ENCODE measurements around the gene TSC2. TPM values are rescaled to one million over a fixed set of nuclear protein-coding genes. Genes with fewer than 3 reads are reported as not detected.

TSC2 gene
- polyA plus RNA-seq, 1 experiment, result 35.9 TPM

DNA sequence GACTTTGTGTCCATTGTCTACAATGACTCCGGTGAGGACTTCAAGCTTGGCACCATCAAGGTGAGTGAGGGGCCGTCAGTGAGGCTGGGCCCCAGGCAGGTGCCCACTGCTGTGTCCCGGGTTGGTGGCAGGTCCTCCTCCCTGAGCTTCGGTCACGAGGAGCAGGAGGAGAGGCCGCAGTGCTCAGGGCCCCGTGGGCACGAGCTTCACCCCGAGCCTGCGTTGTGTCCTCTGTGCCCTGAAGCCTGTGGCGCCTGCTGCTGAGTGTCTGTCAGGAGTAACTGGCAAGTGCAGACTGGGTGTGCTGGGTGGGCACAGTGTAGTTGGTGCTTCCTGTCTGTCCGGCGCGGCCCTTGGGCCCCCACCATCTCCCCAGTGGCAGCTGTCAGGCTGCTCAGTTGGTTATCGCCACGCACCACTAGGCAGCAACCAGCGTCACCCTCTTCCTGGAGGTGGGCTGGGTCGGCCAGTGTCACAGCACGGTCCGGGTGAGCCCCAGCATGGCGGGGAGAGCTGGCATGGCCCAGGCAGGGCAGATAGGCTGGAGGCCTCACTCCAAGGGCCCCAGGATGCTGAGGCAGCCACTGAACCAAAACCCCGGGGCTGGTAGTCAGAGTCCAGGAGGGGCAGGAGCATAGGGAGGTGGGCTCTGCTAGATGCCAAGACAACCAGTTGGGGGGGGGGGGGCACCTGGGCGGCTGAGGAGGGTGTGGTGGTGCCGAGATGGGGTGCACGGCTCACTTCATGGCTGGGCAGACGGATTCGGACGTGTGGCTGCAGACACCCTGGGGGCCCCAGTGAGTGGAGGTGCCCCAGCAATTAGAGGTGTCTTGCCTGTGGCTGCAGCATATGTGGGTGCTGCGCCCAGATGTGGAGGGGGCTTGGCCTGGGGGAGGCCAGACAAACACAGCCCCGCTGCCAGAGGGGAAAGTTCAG, 39.3 kb downstream of the TSC2 start:
- POLR2A ChIA-PET, result no interaction called here
- CTCF ChIA-PET, result no interaction called here
- H3K27me3 ChIP-seq (ENCODE audit: control insufficient read depth, insufficient read depth, low read length), result no peaks in the 10 kb centered on the region
- TF ChIP-seq, protein P1, sequence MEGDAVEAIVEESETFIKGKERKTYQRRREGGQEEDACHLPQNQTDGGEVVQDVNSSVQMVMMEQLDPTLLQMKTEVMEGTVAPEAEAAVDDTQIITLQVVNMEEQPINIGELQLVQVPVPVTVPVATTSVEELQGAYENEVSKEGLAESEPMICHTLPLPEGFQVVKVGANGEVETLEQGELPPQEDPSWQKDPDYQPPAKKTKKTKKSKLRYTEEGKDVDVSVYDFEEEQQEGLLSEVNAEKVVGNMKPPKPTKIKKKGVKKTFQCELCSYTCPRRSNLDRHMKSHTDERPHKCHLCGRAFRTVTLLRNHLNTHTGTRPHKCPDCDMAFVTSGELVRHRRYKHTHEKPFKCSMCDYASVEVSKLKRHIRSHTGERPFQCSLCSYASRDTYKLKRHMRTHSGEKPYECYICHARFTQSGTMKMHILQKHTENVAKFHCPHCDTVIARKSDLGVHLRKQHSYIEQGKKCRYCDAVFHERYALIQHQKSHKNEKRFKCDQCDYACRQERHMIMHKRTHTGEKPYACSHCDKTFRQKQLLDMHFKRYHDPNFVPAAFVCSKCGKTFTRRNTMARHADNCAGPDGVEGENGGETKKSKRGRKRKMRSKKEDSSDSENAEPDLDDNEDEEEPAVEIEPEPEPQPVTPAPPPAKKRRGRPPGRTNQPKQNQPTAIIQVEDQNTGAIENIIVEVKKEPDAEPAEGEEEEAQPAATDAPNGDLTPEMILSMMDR (IDR thresholded peaks at IDR 0.05; ENCODE audit: low read depth, low read length), result no peak
- H3K27ac ChIP-seq (ENCODE audit: low read depth, low read length), result no peak overlapping the region
- H3K4me3 ChIP-seq (ENCODE audit: low read depth, low read length), result no peak overlapping the region
- peaks cover 7% of the 10 kb centered on the region; the same call in 1 of the 2 replicates for H3K9me3 ChIP-seq (ENCODE audit: control insufficient read depth, insufficient read depth, low read length)
- DNase-seq (ENCODE audit: low read depth, low spot score), result no peak

DNA sequence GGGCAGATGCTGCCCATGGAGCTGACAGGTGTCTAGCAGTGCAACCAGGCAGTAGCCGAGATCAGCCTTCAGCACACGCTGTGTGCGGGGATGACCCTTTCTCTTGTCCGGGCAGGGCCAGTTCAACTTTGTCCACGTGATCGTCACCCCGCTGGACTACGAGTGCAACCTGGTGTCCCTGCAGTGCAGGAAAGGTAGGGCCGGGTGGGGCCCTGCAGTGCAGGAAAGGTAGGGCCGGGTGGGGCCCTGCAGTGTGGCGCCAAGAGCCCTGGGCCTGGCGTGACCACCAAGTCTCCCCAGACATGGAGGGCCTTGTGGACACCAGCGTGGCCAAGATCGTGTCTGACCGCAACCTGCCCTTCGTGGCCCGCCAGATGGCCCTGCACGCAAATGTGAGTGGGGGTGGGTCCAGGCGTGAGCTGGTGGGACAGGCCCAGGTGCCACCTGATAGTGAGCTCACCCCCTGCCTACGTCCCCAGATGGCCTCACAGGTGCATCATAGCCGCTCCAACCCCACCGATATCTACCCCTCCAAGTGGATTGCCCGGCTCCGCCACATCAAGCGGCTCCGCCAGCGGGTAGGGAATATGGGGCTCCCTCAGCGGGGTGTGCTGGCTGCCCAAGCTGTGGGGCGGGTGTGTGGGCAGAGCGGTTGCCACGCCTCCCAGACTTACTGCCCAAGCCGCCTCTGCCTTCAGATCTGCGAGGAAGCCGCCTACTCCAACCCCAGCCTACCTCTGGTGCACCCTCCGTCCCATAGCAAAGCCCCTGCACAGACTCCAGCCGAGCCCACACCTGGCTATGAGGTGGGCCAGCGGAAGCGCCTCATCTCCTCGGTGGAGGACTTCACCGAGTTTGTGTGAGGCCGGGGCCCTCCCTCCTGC, 40.2 kb downstream of the TSC2 start:
- no peaks in the 10 kb centered on the region for H3K27me3 ChIP-seq (ENCODE audit: control insufficient read depth, insufficient read depth, low read length)
- H3K4me3 ChIP-seq (ENCODE audit: low read depth, low read length), result no peak overlapping the region
- CTCF ChIA-PET, result no interaction called here
- POLR2A ChIA-PET, result interaction anchor here (0.6 kb wide), 2 partner anchors 21 to 159 kb away, joined by 3 to 4 read pairs; no protein-coding TSS in a partner anchor
- no peak overlapping the region for H3K27ac ChIP-seq (ENCODE audit: low read depth, low read length)
- no peak for DNase-seq (ENCODE audit: low read depth, low spot score)
- TF ChIP-seq, protein P1 (IDR thresholded peaks at IDR 0.05; ENCODE audit: low read depth, low read length), result no peak
- peaks cover 11% of the 10 kb centered on the region; the same call in 1 of the 2 replicates for H3K9me3 ChIP-seq (ENCODE audit: control insufficient read depth, insufficient read depth, low read length)

DNA sequence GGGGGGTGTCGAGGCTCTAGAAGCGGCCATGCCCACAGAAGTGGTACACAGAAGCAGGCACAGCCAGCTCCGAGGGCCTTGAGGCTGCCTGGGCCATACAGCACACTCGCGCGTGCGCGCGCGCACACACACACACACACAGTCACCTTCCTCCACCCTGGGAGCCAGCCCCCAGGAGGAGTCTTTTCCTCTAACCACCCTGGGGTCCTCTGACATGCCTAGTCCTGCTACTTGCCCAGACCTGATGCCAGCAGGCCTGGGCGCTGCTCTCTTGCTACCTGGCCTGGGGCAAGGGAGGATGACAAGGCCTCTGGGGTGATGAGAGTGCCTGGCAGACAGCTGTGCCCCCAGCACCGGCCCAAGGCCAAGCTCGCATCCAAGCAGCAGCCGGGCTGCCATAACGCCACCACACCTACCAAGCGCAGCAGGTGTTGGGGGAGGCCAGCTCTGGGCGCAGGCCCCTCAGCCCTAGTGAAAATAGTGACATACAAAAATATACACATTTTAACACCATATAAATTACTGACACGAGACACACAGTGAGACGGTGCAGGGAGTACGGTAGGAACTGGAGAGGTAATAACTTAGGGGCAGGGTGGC, 41.1 kb downstream of the TSC2 start:
- Histone ChIP-seq H3K27me3 (ENCODE audit: control insufficient read depth, insufficient read depth, low read length) (no peaks in the 10 kb centered on the region), H3K4me3 (ENCODE audit: low read depth, low read length) (no peak overlapping the region), H3K9me3 (ENCODE audit: control insufficient read depth, insufficient read depth, low read length) (peaks cover 11% of the 10 kb centered on the region; the same call in 1 of the 2 replicates), H3K27ac (ENCODE audit: low read depth, low read length) (no peak overlapping the region)
- POLR2A ChIA-PET, result interaction anchor here (0.6 kb wide), 2 partner anchors 21 to 158 kb away, joined by 3 to 4 read pairs; no protein-coding TSS in a partner anchor
- CTCF ChIA-PET, result interaction anchor here (0.6 kb wide), 1 partner anchor 52 kb away, joined by 3 read pairs; no protein-coding TSS in a partner anchor
- no peak for DNase-seq (ENCODE audit: low read depth, low spot score)
- TF ChIP-seq, protein P1 (IDR thresholded peaks at IDR 0.05; ENCODE audit: low read depth, low read length), result no peak

DNA sequence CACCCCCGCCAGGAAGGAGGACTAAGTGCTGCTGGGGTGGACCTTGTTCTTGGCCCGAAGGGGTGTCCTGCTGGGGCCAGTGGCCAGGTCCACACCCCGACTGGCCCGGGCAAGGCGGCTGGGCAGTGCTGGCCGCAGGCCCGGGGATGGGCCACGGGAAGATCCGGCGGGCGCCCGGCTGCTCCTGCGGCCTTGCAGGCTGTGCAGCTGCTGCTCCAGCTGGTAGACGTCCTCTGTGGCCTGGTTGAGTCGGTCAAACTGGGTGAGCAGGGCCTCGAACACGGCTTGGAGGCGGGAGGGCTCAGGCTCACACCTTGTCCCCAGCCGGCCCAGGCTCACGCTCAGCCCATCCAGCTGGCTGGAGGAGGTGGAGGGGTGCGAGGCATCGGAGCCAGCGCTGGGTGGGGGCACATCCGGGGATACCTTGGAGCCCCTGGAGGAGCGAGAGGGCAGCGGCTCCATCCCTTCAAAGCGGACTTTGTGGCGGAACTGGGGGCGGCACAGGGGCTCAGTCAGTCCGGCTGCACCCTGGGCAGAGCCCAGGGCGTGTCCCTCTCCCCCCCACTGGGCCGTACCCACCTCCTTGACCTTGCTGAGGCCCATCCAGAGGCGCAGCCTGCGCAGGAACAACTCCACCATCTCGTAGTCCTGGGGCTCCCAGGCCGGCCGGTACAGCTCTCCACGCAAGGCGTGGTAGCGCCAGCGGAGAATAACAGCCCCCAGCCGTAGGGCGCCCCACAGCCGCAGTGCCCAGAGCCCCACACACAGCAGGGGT, 42.1 kb downstream of the TSC2 start:
- H3K27me3 ChIP-seq (ENCODE audit: control insufficient read depth, insufficient read depth, low read length), result no peaks in the 10 kb centered on the region
- ChIA-PET CTCF (no interaction called here), POLR2A (no interaction called here)
- TF ChIP-seq, protein P1 (IDR thresholded peaks at IDR 0.05; ENCODE audit: low read depth, low read length), result no peak
- H3K27ac ChIP-seq (ENCODE audit: low read depth, low read length), result no peak overlapping the region
- peaks cover 11% of the 10 kb centered on the region; the same call in 1 of the 2 replicates for H3K9me3 ChIP-seq (ENCODE audit: control insufficient read depth, insufficient read depth, low read length)
- no peak overlapping the region for H3K4me3 ChIP-seq (ENCODE audit: low read depth, low read length)
- DNase-seq (ENCODE audit: low read depth, low spot score), result no peak

All from AG04450 (cell line).